HEK293 (cell line): ENCODE data around the gene TAS2R19.

Experiments used
- CTCF ChIA-PET: fragments of 350-600 bp; formaldehyde crosslinking; extraction: SDS; loops from one replicate; lab custom pipeline; 2021; ENCODE audit warnings: antibody characterized with exemption; lab: Yijun Ruan, JAX
- POLR2A ChIA-PET: fragments of 300-600 bp; formaldehyde crosslinking; extraction: SDS; loops from one replicate; lab custom pipeline; 2020; ENCODE audit warnings: antibody characterized with exemption, inconsistent platforms; lab: Yijun Ruan, JAX
- H3K27ac ChIP-seq: fragments of 200-500 bp; sonication (Bioruptor generic); 2 replicates; pipeline ENCODE4 v1.5.1; 2014; ENCODE audit warnings: low read depth, low read length, control low read depth, inconsistent platforms; ENCODE audit errors: extremely low read depth
- H3K36me3 ChIP-seq, 2 experiments: fragments of 200-500 bp in 1 of 2; sonication (Bioruptor generic) in 1 of 2; 1 replicate in 1 of 2; 2 replicates in 1 of 2; pipeline ENCODE4 v1.5.1; 2014 to 2017; ENCODE audit warnings: inconsistent platforms in 2 of 2, low read length in 2 of 2; ENCODE audit not compliant: control insufficient read depth in 2 of 2, insufficient read depth in 1 of 2
- H3K4me1 ChIP-seq: fragments of 200-500 bp; sonication (Bioruptor generic); 2 replicates; pipeline ENCODE4 v1.5.1; 2014; ENCODE audit warnings: mild to moderate bottlenecking, low read length, inconsistent platforms; ENCODE audit not compliant: control insufficient read depth, insufficient read depth
- H3K4me3 ChIP-seq: 2 replicates; pipeline ENCODE4 v1.5.1; 2011; ENCODE audit warnings: low read depth, mild to moderate bottlenecking, control low read depth, low read length, moderate library complexity
- H3K9me3 ChIP-seq: fragments of 200-500 bp; sonication (Bioruptor generic); 2 replicates; pipeline ENCODE4 v1.5.1; 2014; ENCODE audit warnings: low read depth, low read length, inconsistent platforms; ENCODE audit not compliant: control insufficient read depth, insufficient read depth
- GLI2 ChIP-seq: fragments of 450-650 bp; formaldehyde crosslinking; IDR thresholded peaks from 2 replicates; pipeline ENCODE4; 2017; ENCODE audit warnings: missing biosample characterization, missing genetic modification characterization, low read depth, borderline replicate concordance
- GLIS1 ChIP-seq: fragments of 450-650 bp; formaldehyde crosslinking; IDR thresholded peaks from 2 replicates; pipeline ENCODE4 v1.5.1; 2016; ENCODE audit warnings: missing biosample characterization, missing genetic modification characterization
- RBAK ChIP-seq: fragments of 450-650 bp; formaldehyde crosslinking; IDR thresholded peaks from 2 replicates; pipeline ENCODE4 v1.5.1; 2016; ENCODE audit warnings: missing biosample characterization, missing genetic modification characterization
- REPIN1 ChIP-seq: fragments of 450-650 bp; formaldehyde crosslinking; IDR thresholded peaks from 2 replicates; pipeline ENCODE4 v1.5.1; 2017; ENCODE audit warnings: missing biosample characterization, missing genetic modification characterization, low read depth
- SALL2 ChIP-seq: fragments of 450-650 bp; formaldehyde crosslinking; IDR thresholded peaks from 2 replicates; pipeline ENCODE4 v1.5.0; 2017; ENCODE audit warnings: missing biosample characterization, mild to moderate bottlenecking, missing genetic modification characterization, borderline replicate concordance
- ZBTB7A ChIP-seq: fragments of 450-650 bp; formaldehyde crosslinking; IDR thresholded peaks from 2 replicates; pipeline ENCODE4 v1.5.1; 2016; ENCODE audit warnings: low read depth, missing biosample characterization, missing genetic modification characterization
- ZBTB8A ChIP-seq: fragments of 450-650 bp; formaldehyde crosslinking; IDR thresholded peaks from 2 replicates; pipeline ENCODE4 v1.5.1; 2016; ENCODE audit warnings: missing biosample characterization, missing genetic modification characterization
- ZNF10 ChIP-seq: fragments of 450-650 bp; formaldehyde crosslinking; IDR thresholded peaks from 2 replicates; pipeline ENCODE4 v1.5.1; 2017; ENCODE audit warnings: missing biosample characterization, missing genetic modification characterization
- ZNF112 ChIP-seq: fragments of 450-650 bp; formaldehyde crosslinking; IDR thresholded peaks from 2 replicates; pipeline ENCODE4 v1.5.0; 2017; ENCODE audit warnings: missing biosample characterization, missing genetic modification characterization
- ZNF138 ChIP-seq: fragments of 450-650 bp; formaldehyde crosslinking; IDR thresholded peaks from 2 replicates; pipeline ENCODE4 v1.5.1; 2016; ENCODE audit warnings: missing biosample characterization, missing genetic modification characterization, borderline replicate concordance
- ZNF202 ChIP-seq: fragments of 450-650 bp; formaldehyde crosslinking; IDR thresholded peaks from 2 replicates; pipeline ENCODE4 v1.5.1; 2016; ENCODE audit warnings: missing biosample characterization, missing genetic modification characterization, borderline replicate concordance
- ZNF24 ChIP-seq: fragments of 450-650 bp; formaldehyde crosslinking; IDR thresholded peaks from 2 replicates; pipeline ENCODE4 v1.5.1; 2016; ENCODE audit warnings: missing biosample characterization, missing genetic modification characterization
- ZNF311 ChIP-seq: fragments of 450-650 bp; formaldehyde crosslinking; IDR thresholded peaks from 2 replicates; pipeline ENCODE4 v1.5.1; 2017; ENCODE audit warnings: missing biosample characterization, missing genetic modification characterization, borderline replicate concordance
- ZNF623 ChIP-seq: fragments of 450-650 bp; formaldehyde crosslinking; IDR thresholded peaks from 2 replicates; pipeline ENCODE4 v1.5.1; 2016; ENCODE audit warnings: missing biosample characterization, missing genetic modification characterization
- ZNF701 ChIP-seq: fragments of 450-650 bp; formaldehyde crosslinking; IDR thresholded peaks from 2 replicates; pipeline ENCODE4 v1.5.1; 2016; ENCODE audit warnings: missing biosample characterization, missing genetic modification characterization
- ZNF791 ChIP-seq: fragments of 450-650 bp; formaldehyde crosslinking; IDR thresholded peaks from 2 replicates; pipeline ENCODE4 v1.5.1; 2016; ENCODE audit warnings: missing biosample characterization, missing genetic modification characterization
- TF ChIP-seq, protein P1 (sequence below): fragments of 450-650 bp; formaldehyde crosslinking; IDR thresholded peaks from 2 replicates; pipeline ENCODE4 v1.5.1; 2016; ENCODE audit warnings: missing biosample characterization, missing genetic modification characterization
- TF ChIP-seq, protein P2 (sequence below): fragments of 450-650 bp; formaldehyde crosslinking; conservative IDR thresholded peaks from 2 replicates; pipeline ENCODE4 v1.5.1; 2016; ENCODE audit warnings: low read depth, missing biosample characterization, missing genetic modification characterization
- TF ChIP-seq, protein P3 (sequence below): IDR thresholded peaks from 2 replicates; pipeline ENCODE4 v1.6.1; 2011; ENCODE audit warnings: mild to moderate bottlenecking, low read depth, low read length, borderline replicate concordance
- TF ChIP-seq, protein P4 (sequence below): fragments of 450-650 bp; formaldehyde crosslinking; IDR thresholded peaks from 2 replicates; pipeline ENCODE4 v1.5.1; 2016; ENCODE audit warnings: missing biosample characterization, missing genetic modification characterization
- TF ChIP-seq, protein P5 (sequence below): fragments of 450-650 bp; formaldehyde crosslinking; IDR thresholded peaks from 2 replicates; pipeline ENCODE4 v1.5.1; 2016; ENCODE audit warnings: missing biosample characterization, missing genetic modification characterization

TAS2R19 gene

DNA sequence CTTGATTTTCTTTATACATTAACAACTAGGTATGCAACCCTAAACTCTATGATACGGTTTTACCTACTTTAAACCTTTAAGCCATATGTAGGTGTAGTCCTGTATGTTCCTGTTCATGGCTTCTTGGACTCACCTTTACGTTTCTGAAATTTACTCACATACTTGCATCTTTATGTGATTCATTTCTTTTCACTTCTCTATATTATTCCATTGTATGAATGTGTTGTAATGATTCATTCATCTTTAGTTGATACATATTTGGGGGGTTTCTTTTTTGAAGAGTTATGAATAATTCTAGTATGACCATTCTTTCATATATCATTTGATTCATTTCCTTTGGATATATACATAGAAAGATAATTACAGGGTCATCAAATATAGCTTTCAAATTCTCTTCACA lies 33.3 kb downstream of the TAS2R19 start:
- no peak overlapping the region for H3K27ac ChIP-seq
- H3K9me3 ChIP-seq = no peaks in the 10 kb centered on the region
- no peaks in the 10 kb centered on the region for H3K4me1 ChIP-seq
- POLR2A ChIA-PET = no interaction called here
- TF ChIP-seq ZBTB7A (tag by site-specific recombination) (no peak), ZNF701 (no peak), SALL2 (tag by site-specific recombination) (no peak), ZNF10 (tag by site-specific recombination) (no peak), GLI2 (no peak), RBAK (tag by site-specific recombination) (no peak), ZNF24 (tag by site-specific recombination) (no peak), ZNF311 (tag by site-specific recombination) (no peak)
- TF ChIP-seq, protein P1, sequence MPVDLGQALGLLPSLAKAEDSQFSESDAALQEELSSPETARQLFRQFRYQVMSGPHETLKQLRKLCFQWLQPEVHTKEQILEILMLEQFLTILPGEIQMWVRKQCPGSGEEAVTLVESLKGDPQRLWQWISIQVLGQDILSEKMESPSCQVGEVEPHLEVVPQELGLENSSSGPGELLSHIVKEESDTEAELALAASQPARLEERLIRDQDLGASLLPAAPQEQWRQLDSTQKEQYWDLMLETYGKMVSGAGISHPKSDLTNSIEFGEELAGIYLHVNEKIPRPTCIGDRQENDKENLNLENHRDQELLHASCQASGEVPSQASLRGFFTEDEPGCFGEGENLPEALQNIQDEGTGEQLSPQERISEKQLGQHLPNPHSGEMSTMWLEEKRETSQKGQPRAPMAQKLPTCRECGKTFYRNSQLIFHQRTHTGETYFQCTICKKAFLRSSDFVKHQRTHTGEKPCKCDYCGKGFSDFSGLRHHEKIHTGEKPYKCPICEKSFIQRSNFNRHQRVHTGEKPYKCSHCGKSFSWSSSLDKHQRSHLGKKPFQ (tag by site-specific recombination) = no peak
- TF ChIP-seq, protein P2, sequence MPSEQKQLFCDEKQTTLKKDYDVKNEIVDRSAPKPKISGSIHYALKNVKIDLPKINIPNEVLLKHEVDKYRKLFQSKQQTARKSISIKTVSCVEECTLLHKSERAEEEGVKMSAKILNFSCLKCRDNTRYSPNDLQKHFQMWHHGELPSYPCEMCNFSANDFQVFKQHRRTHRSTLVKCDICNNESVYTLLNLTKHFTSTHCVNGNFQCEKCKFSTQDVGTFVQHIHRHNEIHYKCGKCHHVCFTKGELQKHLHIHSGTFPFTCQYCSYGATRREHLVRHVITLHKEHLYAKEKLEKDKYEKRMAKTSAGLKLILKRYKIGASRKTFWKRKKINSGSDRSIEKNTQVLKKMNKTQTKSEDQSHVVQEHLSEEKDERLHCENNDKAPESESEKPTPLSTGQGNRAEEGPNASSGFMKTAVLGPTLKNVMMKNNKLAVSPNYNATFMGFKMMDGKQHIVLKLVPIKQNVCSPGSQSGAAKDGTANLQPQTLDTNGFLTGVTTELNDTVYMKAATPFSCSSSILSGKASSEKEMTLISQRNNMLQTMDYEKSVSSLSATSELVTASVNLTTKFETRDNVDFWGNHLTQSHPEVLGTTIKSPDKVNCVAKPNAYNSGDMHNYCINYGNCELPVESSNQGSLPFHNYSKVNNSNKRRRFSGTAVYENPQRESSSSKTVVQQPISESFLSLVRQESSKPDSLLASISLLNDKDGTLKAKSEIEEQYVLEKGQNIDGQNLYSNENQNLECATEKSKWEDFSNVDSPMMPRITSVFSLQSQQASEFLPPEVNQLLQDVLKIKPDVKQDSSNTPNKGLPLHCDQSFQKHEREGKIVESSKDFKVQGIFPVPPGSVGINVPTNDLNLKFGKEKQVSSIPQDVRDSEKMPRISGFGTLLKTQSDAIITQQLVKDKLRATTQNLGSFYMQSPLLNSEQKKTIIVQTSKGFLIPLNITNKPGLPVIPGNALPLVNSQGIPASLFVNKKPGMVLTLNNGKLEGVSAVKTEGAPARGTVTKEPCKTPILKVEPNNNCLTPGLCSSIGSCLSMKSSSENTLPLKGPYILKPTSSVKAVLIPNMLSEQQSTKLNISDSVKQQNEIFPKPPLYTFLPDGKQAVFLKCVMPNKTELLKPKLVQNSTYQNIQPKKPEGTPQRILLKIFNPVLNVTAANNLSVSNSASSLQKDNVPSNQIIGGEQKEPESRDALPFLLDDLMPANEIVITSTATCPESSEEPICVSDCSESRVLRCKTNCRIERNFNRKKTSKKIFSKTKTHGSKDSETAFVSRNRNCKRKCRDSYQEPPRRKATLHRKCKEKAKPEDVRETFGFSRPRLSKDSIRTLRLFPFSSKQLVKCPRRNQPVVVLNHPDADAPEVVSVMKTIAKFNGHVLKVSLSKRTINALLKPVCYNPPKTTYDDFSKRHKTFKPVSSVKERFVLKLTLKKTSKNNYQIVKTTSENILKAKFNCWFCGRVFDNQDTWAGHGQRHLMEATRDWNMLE (tag by site-specific recombination) = no peak
- TF ChIP-seq, all 188 proteins: peak for 0
- CTCF ChIA-PET = no interaction called here
- peaks cover 0 to 4% of the 10 kb centered on the region in 2 experiments; a peak in 1 of 3 replicates for H3K36me3 ChIP-seq
- no peak overlapping the region for H3K4me3 ChIP-seq

DNA sequence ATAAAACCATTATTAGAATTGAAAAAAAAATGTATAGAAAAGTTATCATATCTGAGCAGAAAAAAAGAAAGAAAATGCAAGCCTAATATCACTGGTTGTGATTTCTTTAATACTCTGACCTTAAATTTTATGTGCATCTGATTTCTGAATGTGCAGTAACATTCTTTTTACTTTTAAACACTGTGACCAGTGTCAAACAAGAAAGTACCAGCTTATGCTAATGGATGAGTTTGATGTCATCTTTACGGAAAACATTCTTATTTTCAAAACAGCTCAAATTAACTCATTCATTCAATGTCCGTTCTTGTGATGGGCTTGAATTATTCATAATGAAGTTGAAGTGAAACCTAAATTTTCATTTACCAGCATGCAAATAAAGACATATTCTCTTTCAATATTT lies 35.6 kb downstream of the TAS2R19 start, which contains the start of gene TAS2R50:
Gene TAS2R50, minus strand, starts transcription at position 101 of the 400 bp plus-strand sequence. Its CDS starts 52 bp downstream, at position 49.
- ChIA-PET POLR2A (no interaction called here), CTCF (no interaction called here)
- H3K36me3 ChIP-seq = peaks cover 0 to 2% of the 10 kb centered on the region in 2 experiments; a peak in 1 of 3 replicates
- no peak within 1 kb of the TSS for H3K27ac ChIP-seq
- no peaks in the 10 kb centered on the region for H3K4me1 ChIP-seq
- H3K9me3 ChIP-seq = no peaks in the 10 kb centered on the region
- H3K4me3 ChIP-seq = no peak within 1 kb of the TSS
- TF ChIP-seq REPIN1 (no peak), ZNF791 (tag by site-specific recombination) (no peak), ZBTB8A (tag by site-specific recombination) (no peak), ZNF202 (tag by site-specific recombination) (no peak), ZNF623 (tag by site-specific recombination) (no peak), ZBTB7A (tag by site-specific recombination) (no peak), GLIS1 (tag by site-specific recombination) (no peak), ZNF112 (tag by site-specific recombination) (no peak), ZNF138 (no peak)
- TF ChIP-seq, protein P3, sequence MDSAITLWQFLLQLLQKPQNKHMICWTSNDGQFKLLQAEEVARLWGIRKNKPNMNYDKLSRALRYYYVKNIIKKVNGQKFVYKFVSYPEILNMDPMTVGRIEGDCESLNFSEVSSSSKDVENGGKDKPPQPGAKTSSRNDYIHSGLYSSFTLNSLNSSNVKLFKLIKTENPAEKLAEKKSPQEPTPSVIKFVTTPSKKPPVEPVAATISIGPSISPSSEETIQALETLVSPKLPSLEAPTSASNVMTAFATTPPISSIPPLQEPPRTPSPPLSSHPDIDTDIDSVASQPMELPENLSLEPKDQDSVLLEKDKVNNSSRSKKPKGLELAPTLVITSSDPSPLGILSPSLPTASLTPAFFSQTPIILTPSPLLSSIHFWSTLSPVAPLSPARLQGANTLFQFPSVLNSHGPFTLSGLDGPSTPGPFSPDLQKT = no peak
- TF ChIP-seq, protein P4, sequence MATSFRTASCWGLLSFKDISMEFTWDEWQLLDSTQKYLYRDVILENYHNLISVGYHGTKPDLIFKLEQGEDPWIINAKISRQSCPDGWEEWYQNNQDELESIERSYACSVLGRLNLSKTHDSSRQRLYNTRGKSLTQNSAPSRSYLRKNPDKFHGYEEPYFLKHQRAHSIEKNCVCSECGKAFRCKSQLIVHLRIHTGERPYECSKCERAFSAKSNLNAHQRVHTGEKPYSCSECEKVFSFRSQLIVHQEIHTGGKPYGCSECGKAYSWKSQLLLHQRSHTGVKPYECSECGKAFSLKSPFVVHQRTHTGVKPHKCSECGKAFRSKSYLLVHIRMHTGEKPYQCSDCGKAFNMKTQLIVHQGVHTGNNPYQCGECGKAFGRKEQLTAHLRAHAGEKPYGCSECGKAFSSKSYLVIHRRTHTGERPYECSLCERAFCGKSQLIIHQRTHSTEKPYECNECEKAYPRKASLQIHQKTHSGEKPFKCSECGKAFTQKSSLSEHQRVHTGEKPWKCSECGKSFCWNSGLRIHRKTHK (tag by site-specific recombination) = no peak
- TF ChIP-seq, protein P5, sequence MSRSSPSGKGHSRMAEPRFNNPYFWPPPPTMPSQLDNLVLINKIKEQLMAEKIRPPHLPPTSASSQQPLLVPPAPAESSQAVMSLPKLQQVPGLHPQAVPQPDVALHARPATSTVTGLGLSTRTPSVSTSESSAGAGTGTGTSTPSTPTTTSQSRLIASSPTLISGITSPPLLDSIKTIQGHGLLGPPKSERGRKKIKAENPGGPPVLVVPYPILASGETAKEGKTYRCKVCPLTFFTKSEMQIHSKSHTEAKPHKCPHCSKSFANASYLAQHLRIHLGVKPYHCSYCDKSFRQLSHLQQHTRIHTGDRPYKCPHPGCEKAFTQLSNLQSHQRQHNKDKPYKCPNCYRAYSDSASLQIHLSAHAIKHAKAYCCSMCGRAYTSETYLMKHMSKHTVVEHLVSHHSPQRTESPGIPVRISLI (tag by site-specific recombination) = no peak
